ENCODE results near the gene CRYBG2.

The CRYBG2 gene

DNA sequence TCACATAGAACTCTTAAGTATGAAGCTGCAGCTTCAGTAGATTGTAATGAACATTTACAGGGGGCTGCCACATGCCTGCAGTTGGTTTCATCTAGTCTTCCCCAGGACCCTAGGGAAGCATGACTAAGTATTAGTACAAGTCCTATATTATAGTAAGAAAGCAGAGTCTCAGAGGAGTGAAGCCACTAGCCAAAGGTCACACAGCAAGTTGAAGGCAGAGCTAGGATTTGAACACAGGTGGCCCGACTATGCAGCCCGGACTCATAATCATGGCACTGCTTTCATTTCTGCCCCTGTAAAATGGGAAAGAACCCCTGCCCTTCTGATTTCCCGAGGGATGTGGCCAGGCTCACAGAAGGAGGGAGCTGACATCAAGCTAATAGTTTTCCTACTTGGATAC lies 8.4 kb upstream of the CRYBG2 start:
- in situ Hi-C loops (cut with MboI; ENCODE audit: low pct_unique_long_range_greater_than_20kb, low sequenced_read_pairs, unreplicated experiment), result no loop called here
- no peak for TF ChIP-seq CTCF (IDR thresholded peaks at IDR 0.05; ENCODE audit: extremely low read depth, insufficient read depth, missing control alignments)
- no peak for DNase-seq (ENCODE audit: low spot score)

DNA sequence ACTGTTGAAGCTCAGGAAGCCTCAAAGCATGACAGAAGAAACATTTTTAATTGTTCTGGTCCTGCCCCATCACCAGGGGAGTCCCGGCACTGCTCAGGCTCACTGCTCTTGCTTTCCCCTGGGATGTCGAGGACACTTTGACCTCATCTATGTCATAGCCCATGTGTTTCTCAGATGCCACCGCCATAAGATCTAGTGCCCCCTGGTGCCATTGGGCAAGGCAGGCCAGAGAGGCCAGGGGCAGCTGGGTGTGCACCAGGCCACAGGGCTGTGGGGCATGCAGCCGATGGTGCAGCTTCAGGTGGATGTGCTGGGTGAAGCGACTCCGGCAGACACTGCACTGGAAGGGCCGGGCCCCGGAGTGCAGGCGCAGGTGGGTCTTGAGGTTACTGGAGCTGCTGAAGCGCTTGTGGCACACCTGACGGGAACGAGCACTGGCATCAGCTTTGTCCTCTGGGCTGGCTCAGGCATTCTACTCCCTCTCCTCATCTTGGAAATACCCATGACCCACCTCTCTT lies 7.7 kb upstream of the CRYBG2 start:
- no peak for TF ChIP-seq CTCF (IDR thresholded peaks at IDR 0.05; ENCODE audit: extremely low read depth, insufficient read depth, missing control alignments)
- in situ Hi-C loops (cut with MboI; ENCODE audit: low pct_unique_long_range_greater_than_20kb, low sequenced_read_pairs, unreplicated experiment), result no loop called here

DNA sequence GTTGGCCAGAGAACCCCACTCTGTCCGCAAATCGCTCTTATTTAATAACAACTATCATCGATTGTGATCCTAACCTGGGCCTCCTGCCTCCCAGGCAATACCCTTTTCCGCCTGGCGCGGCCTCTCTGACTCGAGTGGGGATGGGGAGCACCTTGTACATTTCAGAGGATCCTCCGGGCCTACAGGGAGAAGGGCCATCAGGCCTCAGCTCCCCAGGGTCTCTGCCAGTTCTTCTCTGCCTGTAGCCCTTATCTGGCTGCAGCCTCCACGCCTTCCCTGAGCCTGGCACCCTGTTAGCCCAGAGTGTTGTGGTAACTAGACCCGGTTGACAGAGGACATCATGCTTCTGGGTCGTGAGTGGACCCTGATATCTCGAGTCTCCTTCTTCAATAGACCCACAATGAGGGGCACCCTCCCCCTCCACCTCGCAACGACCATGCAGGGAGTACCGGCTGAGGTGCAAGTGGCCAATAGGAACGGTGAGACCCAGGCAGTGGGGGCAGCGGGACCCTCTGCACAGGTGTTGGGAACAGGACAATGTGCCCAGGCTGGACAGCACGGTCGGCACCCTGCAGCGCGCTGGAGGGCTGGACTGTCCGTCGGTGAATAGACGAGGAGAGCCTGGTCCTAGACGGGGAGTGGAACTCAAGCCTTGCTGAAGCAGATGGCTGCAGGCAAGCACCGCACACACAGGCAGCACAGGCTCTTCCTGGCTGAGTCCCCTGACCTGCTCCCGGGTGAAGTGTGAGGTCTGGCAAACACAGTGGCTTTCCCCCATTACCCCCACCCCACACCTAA lies 7.1 kb upstream of the CRYBG2 start:
- TF ChIP-seq CTCF (IDR thresholded peaks at IDR 0.05; ENCODE audit: extremely low read depth, insufficient read depth, missing control alignments), result no peak
- DNase-seq (ENCODE audit: low spot score), result no peak
- in situ Hi-C loops (cut with MboI; ENCODE audit: low pct_unique_long_range_greater_than_20kb, low sequenced_read_pairs, unreplicated experiment), result no loop called here

More for the DNA sequence above, 7.7 kb upstream of the CRYBG2 start:
- no peak for DNase-seq (ENCODE audit: low spot score)

GRCh38 chr1:26359981-26360806 lies 6.3 kb upstream of the CRYBG2 start:
- peak; percentile 78 for DNase-seq (ENCODE audit: low spot score)
- TF ChIP-seq CTCF (IDR thresholded peaks at IDR 0.05; ENCODE audit: extremely low read depth, insufficient read depth, missing control alignments), result no peak
- in situ Hi-C loops (cut with MboI; ENCODE audit: low pct_unique_long_range_greater_than_20kb, low sequenced_read_pairs, unreplicated experiment), result no loop called here

- in situ Hi-C loops (cut with MboI; ENCODE audit: low pct_unique_long_range_greater_than_20kb, low sequenced_read_pairs, unreplicated experiment), result no loop called here
- TF ChIP-seq CTCF (IDR thresholded peaks at IDR 0.05; ENCODE audit: extremely low read depth, insufficient read depth, missing control alignments), result no peak
- no peak for DNase-seq (ENCODE audit: low spot score)
These were observed 4.8 kb upstream of the CRYBG2 start for GRCh38 chr1:26358411-26359384.
